GM13977 (cell line): ENCODE results near the gene NBAS.

Source experiments
- DNase-seq: peaks from one replicate; pipeline ENCODE4 v3.0.0; 2012; ENCODE audit warnings: low spot score
- CTCF ChIP-seq: IDR thresholded peaks from 2 replicates; pipeline ENCODE4 v1.5.1; 2012; ENCODE audit warnings: mild to moderate bottlenecking, control low read depth; ENCODE audit not compliant: insufficient read depth; ENCODE audit errors: extremely low read depth, missing control alignments
- in situ Hi-C: fragments of 300-500 bp; cut with MboI; formaldehyde crosslinking; loops from one replicate; pipeline ENCODE4 v1.12.0; 2022; ENCODE audit warnings: low sequenced_read_pairs, low pct_unique_long_range_greater_than_20kb, mixed read lengths, inconsistent platforms; ENCODE audit not compliant: unreplicated experiment

The NBAS gene

GRCh38 chr2:15367205-15367604 lies 193.9 kb downstream of the NBAS start:
- in situ Hi-C loops = no loop called here
- no peak for TF ChIP-seq CTCF
- DNase-seq = no peak

DNA sequence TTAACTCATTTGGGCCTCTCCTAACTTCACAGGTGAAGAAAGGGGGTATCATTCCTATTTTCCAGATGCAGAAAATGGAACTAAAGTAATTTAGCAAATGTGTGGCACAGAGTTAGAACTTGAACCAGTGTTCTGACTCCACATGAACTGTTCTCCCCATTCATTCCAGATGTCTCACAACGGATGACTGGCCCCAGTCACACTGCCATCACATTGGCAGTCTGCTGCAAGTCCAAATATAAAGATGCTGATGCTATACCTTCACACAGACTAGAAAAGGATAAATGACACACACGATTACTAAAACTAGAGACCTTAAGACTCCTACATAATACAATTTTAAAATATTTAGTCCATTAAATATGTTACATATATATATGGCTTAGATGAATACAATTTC lies 195.7 kb downstream of the NBAS start:
- in situ Hi-C loops = no loop called here
- TF ChIP-seq CTCF = no peak
- DNase-seq = no peak

DNA sequence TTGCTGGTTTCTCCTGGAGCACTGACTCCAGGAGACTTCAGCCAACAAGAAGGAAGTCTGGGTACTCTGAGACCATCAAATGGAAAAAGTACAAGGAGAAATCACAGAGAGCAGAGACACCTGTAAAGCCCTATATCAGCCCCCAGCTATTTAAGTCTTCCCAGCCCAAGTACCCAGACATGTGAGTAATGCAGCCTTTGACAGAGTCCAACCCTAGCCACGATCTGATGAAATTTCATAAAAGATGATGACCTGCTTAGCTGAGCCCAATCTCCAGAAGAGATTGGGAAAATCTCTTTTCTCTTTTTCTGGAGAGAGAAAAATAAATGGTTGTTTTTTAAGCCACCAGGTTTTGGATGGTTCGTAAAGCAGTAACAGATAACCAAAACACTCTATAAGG lies 196.6 kb downstream of the NBAS start:
- TF ChIP-seq CTCF = no peak
- in situ Hi-C loops = no loop called here
- DNase-seq = no peak

DNA sequence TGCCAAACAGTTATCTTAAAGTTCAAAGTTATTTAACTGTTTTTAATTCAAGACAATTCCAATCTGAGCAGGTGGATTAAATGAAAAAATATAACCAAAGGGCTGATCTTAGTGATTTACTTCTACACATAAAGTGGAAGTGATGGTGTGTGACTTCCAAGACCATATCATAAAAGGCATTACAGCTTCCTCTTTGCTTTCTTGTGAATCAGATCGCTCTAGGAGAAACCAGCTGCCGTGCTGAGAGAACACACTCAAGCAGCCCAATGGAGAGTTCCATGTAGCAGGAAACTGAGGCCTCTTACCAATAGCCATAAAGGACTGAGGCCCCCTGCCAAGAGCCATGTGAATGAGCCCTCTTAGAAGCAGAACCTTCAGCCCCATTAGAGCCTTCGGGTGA lies 197.4 kb downstream of the NBAS start:
- in situ Hi-C loops = no loop called here
- no peak for DNase-seq
- no peak for TF ChIP-seq CTCF

GRCh38 chr2:15363142-15363541 lies 198.0 kb downstream of the NBAS start:
- DNase-seq = no peak
- no peak for TF ChIP-seq CTCF
- in situ Hi-C loops = no loop called here

DNA sequence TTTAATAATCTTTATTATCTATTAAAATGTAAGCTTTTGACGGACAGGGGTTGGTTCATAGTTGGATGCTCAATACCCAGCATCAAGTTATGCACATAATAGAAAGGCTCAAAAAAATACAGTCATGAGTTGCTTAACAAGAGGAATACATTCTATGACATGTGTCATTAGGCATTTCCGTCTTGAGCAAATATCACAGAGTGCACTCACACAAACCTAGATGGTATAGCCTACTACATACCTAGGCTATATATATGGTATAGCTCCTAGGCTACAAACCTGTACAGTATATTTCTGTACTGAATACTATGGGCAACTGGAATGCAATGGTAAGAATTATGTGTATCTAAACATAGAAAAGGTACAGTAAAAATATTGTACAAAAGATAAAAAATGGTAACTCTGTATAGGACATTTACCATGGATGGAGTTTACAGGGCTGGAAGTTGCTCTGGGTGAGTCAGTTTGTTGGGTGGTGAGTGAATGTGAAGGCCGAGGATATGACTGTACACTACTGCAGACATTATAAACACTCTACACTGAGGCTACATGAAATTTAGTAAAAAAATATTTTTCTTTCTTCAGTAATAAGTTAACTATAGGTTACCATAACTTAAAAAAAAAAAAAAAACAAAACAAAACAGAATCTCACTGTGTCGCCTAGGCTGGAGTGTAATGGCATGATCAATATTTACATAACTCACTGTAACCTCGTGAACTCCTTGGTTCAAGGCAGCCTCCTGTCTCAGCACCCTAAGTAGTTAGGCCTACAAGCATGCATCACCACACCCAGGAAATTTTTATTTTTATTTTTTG lies 201.2 kb downstream of the NBAS start:
- no peak for DNase-seq
- TF ChIP-seq CTCF = no peak
- in situ Hi-C loops = no loop called here
